Lung (tissue), 12 donors: ENCODE measurements around the gene MYH14. TPM values are rescaled to one million over a fixed set of nuclear protein-coding genes. Genes with fewer than 3 reads are reported as not detected.

ENCODE experiments used
- ATAC-seq: fragments of 200-7000 bp; cut with Tn5 transposase; one replicate; pipeline ENCODE4 v1.9.1; 2020; ENCODE audit warnings: moderate number of reproducible peaks; ENCODE audit not compliant: insufficient read depth, low FRiP score
- DNase-seq, 3 donors: peaks; one replicate each; pipeline ENCODE4 v3.0.0-alpha.2; 2013 to 2017
- H3K27ac ChIP-seq, 2 donors: one replicate each; pipeline ENCODE4 v1.5.1; 2013; ENCODE audit warnings: mild to moderate bottlenecking in 2 of 2, moderate library complexity in 2 of 2, control low read depth in 1 of 2, inconsistent platforms in 1 of 2, low read depth in 1 of 2, low read length in 1 of 2
- H3K27me3 ChIP-seq, 3 donors: one replicate each; pipeline ENCODE4 v1.5.1; 2013; ENCODE audit warnings: low read length in 2 of 3; ENCODE audit not compliant: control insufficient read depth in 3 of 3, insufficient read depth in 3 of 3
- H3K36me3 ChIP-seq, 4 donors: one replicate each; pipeline ENCODE4 v1.5.1; 2013; ENCODE audit warnings: low read length in 4 of 4, mild to moderate bottlenecking in 1 of 4, moderate library complexity in 1 of 4; ENCODE audit not compliant: control insufficient read depth in 4 of 4, insufficient read depth in 4 of 4
- H3K4me1 ChIP-seq, 5 donors: one replicate each; pipeline ENCODE4 v1.5.1; 2013; ENCODE audit warnings: low read length in 5 of 5, mild to moderate bottlenecking in 2 of 5, moderate library complexity in 1 of 5; ENCODE audit not compliant: control insufficient read depth in 5 of 5, insufficient read depth in 5 of 5
- H3K4me3 ChIP-seq: one replicate; pipeline ENCODE4 v1.5.1; 2013; ENCODE audit warnings: mild to moderate bottlenecking, control low read depth, moderate library complexity
- H3K9ac ChIP-seq, 2 donors: one replicate each; pipeline ENCODE4 v1.5.1; 2013; ENCODE audit warnings: low read length in 2 of 2, control low read depth in 1 of 2; ENCODE audit not compliant: insufficient read depth in 1 of 2
- H3K9me3 ChIP-seq, 4 donors: one replicate each; pipeline ENCODE4 v1.5.1; 2013; ENCODE audit warnings: low read length in 3 of 4, mild to moderate bottlenecking in 1 of 4, moderate library complexity in 1 of 4; ENCODE audit not compliant: control insufficient read depth in 4 of 4, insufficient read depth in 3 of 4
- CTCF ChIP-seq: IDR thresholded peaks from 2 replicates; pipeline ENCODE4 v1.5.1; 2012; ENCODE audit warnings: mild to moderate bottlenecking; ENCODE audit errors: control extremely low read depth, extremely low read depth
- WGBS, 2 donors: extraction: QIAGEN DNeasy Blood & Tissue Kit; methylation state at CpG; one replicate each; pipeline ENCODE4 v1.1.7; 2013; 5-methylcytosine and 5-hydroxymethylcytosine counted together
- polyA plus RNA-seq, 2 donors: library from polyadenylated mRNA; stranded (reverse); fragments of 200-250 nt; gene quantifications; one replicate each; pipeline ENCODE4 v1.2.1, GENCODE V29; 2013
- total RNA-seq, 2 donors: library from RNA; depleted of rRNA in 1 of 2; stranded (reverse); fragments of >200 nt in 1 of 2; gene quantifications; one replicate each; pipeline ENCODE4 v1.2.1, GENCODE V29; 2014 to 2021
- donor health status: control.
- donor health status: control.
- donor health status: Bipolar disorder and iron deficiency.
- donor health status: healthy.
- donor health status: DM: yes; HTN: yes; CAD: no.

The MYH14 gene
- total and polyA plus RNA-seq, 4 donors, result 48.3 to 159 (median 98.6) TPM

DNA sequence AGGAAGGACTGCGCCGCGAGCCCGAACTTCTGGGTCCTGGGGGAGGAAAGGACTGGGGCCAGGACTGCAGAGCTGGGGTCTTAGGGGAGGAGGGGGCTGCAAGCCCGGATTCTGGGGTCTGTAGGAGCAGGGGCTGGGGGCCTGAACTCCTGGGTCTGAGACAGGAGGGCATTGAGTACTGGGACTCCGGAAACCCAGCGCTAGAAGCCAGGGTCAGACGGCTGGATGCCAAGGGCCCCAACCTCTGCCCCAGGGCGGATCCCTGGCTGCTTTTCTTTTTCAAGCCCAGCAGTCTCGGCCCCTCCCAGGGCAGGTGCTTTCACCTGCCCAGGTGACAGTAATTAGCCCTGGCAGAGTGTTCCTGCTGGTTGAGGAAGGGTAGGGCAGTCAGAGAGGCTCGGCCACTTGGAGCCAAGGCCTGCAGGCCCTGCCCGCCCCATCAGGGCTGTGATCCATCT lies 2.3 kb downstream of the MYH14 start:
- DNase-seq, result peak in 1 of 3 donors; percentile 29
- Histone ChIP-seq H3K36me3 (peaks cover 0 to 5% (median under 1%) of the 10 kb centered on the region in 4 donors), H3K27me3 (peaks cover 0 to 3% (median 0%) of the 10 kb centered on the region in 3 donors), H3K4me3 (peak overlapping the region; percentile 52), H3K9me3 (peaks cover 0 to 4% (median 0%) of the 10 kb centered on the region in 4 donors), H3K9ac (peak overlapping the region; percentile 38 to 55), H3K27ac (peak overlapping the region; percentile 48 to 95), H3K4me1 (peaks cover 0 to 15% (median 4%) of the 10 kb centered on the region in 5 donors)
- peak; percentile 16 for ATAC-seq
- no peak for TF ChIP-seq CTCF
- WGBS, 2 donors, result 26 to 27% methylated on average over 12 of the region's 12 CpGs

DNA sequence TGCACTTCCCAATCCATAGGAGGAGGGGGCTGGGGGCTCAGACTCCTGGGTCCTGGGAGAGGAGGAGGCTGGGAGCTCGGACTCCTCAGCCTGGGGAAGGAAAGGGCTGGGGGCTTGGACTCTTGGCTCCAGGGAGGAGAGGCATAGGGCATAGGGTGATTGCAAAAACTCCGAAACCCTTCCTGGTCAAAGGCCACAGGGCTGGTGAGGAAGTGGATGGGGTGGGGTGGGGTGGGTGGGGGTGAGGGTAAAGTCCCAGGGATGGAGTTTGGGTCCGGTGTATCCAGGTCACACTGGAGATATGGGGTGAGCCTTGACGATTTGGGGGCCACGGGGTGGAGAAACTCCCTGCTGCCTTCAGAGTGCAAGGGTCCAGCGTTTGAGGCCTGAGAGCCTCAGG lies 2.8 kb downstream of the MYH14 start:
- H3K27me3 ChIP-seq, result peaks cover 0 to 3% (median 0%) of the 10 kb centered on the region in 3 donors
- 62 to 78% methylated on average over 6 of the region's 6 CpGs for WGBS, 2 donors
- peaks cover 0 to 15% (median 4%) of the 10 kb centered on the region in 5 donors for H3K4me1 ChIP-seq
- H3K27ac ChIP-seq, result peak overlapping the region in 1 of 2 donors; percentile 71
- H3K9me3 ChIP-seq, result peaks cover 0 to 4% (median 0%) of the 10 kb centered on the region in 4 donors
- no peak for DNase-seq
- TF ChIP-seq CTCF, result no peak
- no peak overlapping the region for H3K9ac ChIP-seq
- H3K4me3 ChIP-seq, result peak overlapping the region; percentile 14
- no peak for ATAC-seq
- H3K36me3 ChIP-seq, result peaks cover 0 to 6% (median 5%) of the 10 kb centered on the region in 4 donors

- Histone ChIP-seq H3K4me3 (no peak overlapping the region), H3K36me3 (peaks cover 0 to 15% (median 9%) of the 10 kb centered on the region in 4 donors), H3K4me1 (peaks cover 0 to 12% (median 4%) of the 10 kb centered on the region in 5 donors), H3K9me3 (peaks cover 0 to 7% (median 0%) of the 10 kb centered on the region in 4 donors), H3K27ac (no peak overlapping the region), H3K9ac (no peak overlapping the region), H3K27me3 (peaks cover 0 to 3% (median 0%) of the 10 kb centered on the region in 3 donors)
- 76 to 80% methylated on average over 2 of the region's 2 CpGs for WGBS, 2 donors
- no peak for TF ChIP-seq CTCF
- ATAC-seq (no peak), DNase-seq (no peak)
Measured at GRCh38 chr19:50207730-50208129, 4.3 kb downstream of the MYH14 start.
